ENCODE measurements around the gene COL15A1. TPM values are rescaled to one million over a fixed set of nuclear protein-coding genes. Genes with fewer than 3 reads are reported as not detected.

COL15A1 gene
- total and polyA plus RNA-seq, 2 of the 13 experiments (the other 11 are each of a cell fraction or from before 2014, with no cell fraction given): not detected

DNA sequence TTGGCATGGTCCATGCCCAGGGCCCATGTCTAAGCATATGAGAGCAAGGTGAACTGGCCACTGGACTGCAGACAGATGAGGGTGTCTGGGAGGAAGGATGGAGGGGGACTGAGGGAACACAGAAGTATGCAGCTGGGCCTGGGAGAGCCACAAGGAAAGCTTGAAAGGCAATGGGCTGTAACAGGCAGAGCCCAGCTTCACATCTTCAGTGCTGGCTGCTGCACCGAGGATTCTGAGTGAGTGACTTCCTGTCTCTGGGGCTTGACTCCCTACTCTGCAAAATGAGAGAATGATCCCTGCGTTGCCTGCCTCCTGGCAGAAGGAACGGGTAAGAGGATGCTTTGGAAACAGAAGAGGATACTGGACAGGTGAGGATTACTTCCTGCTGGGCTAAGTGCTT is 29.0 kb downstream of the COL15A1 start (continued):
- no peak for TF ChIP-seq PBX3 (CRISPR knock-in tag; IDR thresholded peaks at IDR 0.05; ENCODE audit: borderline replicate concordance)

DNA sequence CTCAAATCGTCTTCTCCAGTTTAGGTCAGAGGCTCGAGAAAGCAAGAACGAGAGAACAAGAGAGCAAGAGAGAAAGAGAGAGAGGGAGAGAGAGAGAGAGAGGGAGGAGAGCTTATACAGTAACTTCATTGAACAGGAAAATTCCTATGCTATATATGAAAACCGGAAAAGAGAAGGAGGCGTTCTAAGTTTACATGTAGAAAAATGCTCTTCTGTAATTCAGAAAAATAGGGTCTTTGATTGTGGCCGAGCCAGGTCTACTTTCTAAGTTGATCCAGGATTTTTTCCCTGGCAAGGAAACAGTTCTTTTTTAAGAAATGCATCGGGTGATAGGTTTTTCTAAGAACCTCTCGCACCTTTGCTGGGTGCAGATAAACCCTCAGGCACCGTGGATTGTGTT is 29.5 kb downstream of the COL15A1 start:
- peaks cover 4 to 38% of the 10 kb centered on the region in 2 experiments; a peak in 3 of 5 replicates for H3K27me3 ChIP-seq (ENCODE audit: control insufficient read depth in 1 of 2, insufficient read depth in 2 of 2, low read length in 2 of 2)
- no peaks in the 10 kb centered on the region for H3K36me3 ChIP-seq (replicated peaks in 1 of 2; ENCODE audit: control insufficient read depth in 1 of 2, insufficient read depth in 2 of 2, low read length in 2 of 2)
- peaks cover 6% of the 10 kb centered on the region for H3K4me1 ChIP-seq (ENCODE audit: insufficient read depth, low read length)
- H3K9me3 ChIP-seq (ENCODE audit: low read length): no peaks in the 10 kb centered on the region
- in situ Hi-C loops (cut with HindIII; ENCODE audit: extremely low pct_ligation_motif_present, low pct_unique_long_range_greater_than_20kb) (loop anchor here (10.0 kb wide), 1 partner anchor 172 kb away; no protein-coding TSS in a partner anchor), intact Hi-C loops (cut with micrococcal nuclease; ENCODE audit: unreplicated experiment) (no loop called here)
- ATAC-seq (no peak), DNase-seq (ENCODE audit: low spot score) (no peak), FAIRE-seq (no peak)
- TF ChIP-seq JARID2 (CRISPR knock-in tag; IDR thresholded peaks at IDR 0.05; ENCODE audit: insufficient replicate concordance) (no peak), ZNF770 (CRISPR knock-in tag; IDR thresholded peaks at IDR 0.05) (no peak), FUBP1 (CRISPR knock-in tag; IDR thresholded peaks at IDR 0.05; ENCODE audit: borderline replicate concordance) (no peak), ZGPAT (CRISPR knock-in tag; IDR thresholded peaks at IDR 0.05) (no peak)
- POLR2A ChIA-PET: no interaction called here
- H3K79me2 ChIP-seq (ENCODE audit: insufficient read depth, low read length): no peaks in the 10 kb centered on the region
- H3K4me2 ChIP-seq (ENCODE audit: low read depth, low read length): no peak overlapping the region
- no TSS peak for BruUV-seq (replicated peaks)
- no peak overlapping the region for H3K4me3 ChIP-seq (replicated peaks in 1 of 3; ENCODE audit: insufficient read depth in 1 of 3, low read depth in 2 of 3, low read length in 3 of 3)
- 16% methylated on average over 9 of the region's 9 CpGs for WGBS (ENCODE audit: low lambda C conversion rate)
- no peak overlapping the region for H3K27ac ChIP-seq (ENCODE audit: extremely low read length, insufficient read depth, low read length)
- no peak overlapping the region for H2AFZ ChIP-seq (ENCODE audit: low read length)
- no peak overlapping the region for H3K9ac ChIP-seq (ENCODE audit: insufficient read depth, low read depth, low read length)
- no peaks in the 10 kb centered on the region for H4K20me1 ChIP-seq (ENCODE audit: insufficient read depth, low read length)
- CTCF ChIA-PET (ENCODE audit: low intra/inter-chr PET ratio, low total read pairs): no interaction called here
